ENCODE results near the gene RNH1. TPM values are rescaled to one million over a fixed set of nuclear protein-coding genes. Genes with fewer than 3 reads are reported as not detected.

Gene RNH1
- total and polyA plus RNA-seq, 2 of the 8 experiments (the other 6 are each of a cell fraction or from before 2014, with no cell fraction given) = 48.7 to 49.8 TPM

DNA sequence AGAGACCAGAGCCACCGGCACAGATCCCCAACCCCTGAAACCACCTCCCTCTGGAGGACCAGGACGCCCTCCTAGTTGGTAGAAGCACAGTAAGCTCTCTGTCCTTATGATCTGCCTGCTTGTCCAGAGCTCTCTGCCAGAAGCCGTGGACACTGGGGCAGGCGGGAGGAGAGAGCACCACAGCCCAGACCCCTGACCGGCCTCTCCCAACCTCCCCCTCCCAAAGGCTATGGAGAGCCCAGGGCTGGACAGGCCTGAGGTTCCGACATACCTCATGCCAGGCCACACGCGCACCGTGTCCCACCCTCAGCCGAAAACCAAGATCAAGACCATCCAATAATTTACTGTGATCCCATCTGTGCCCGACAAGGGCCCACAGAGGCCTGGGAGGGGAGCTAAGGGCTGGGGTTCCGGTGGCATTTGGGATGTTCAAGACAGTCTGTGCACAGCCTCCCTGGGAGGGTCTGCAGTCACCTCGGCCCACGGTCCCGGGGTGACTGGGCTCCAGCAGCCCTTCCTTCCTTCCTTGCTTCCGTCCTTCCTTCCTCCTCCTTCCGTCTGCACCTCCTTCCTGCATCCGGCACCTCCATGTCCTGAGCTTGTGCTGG lies 25.0 kb upstream of the RNH1 start:
- 87% methylated on average over 17 of the region's 18 CpGs; no CpG with 5 or more reads in 1 of the 2 experiments for WGBS, 2 experiments (ENCODE audit: extremely low coverage in 1 of 2, insufficient coverage in 1 of 2, insufficient read length in 1 of 2, insufficient replicate concordance in 2 of 2, low coverage in 1 of 2, low lambda C conversion rate in 2 of 2, missing lambda C conversion rate in 1 of 2)
- TF ChIP-seq CTBP2 (IDR thresholded peaks at IDR 0.05; ENCODE audit: borderline replicate concordance, insufficient read depth, insufficient read length, low read length) (no peak), ZNF274 (IDR thresholded peaks at IDR 0.05; ENCODE audit: borderline replicate concordance, extremely low read depth, low read length) (no peak), HDAC2 (IDR thresholded peaks at IDR 0.05; ENCODE audit: borderline replicate concordance in 1 of 2, low read depth in 2 of 2, low read length in 2 of 2) (no peak), ASH2L (IDR thresholded peaks at IDR 0.05; ENCODE audit: low read length) (no peak), EGR1 (IDR thresholded peaks at IDR 0.05; ENCODE audit: borderline replicate concordance, low read depth, low read length) (no peak), POLR2AphosphoS5 (IDR thresholded peaks at IDR 0.05; ENCODE audit: low read depth, low read length) (no peak), GABPA (IDR thresholded peaks at IDR 0.05; ENCODE audit: borderline replicate concordance, insufficient read depth, low read length) (no peak), SP2 (IDR thresholded peaks at IDR 0.05; ENCODE audit: low read length) (no peak)
- TF ChIP-seq, protein P1, sequence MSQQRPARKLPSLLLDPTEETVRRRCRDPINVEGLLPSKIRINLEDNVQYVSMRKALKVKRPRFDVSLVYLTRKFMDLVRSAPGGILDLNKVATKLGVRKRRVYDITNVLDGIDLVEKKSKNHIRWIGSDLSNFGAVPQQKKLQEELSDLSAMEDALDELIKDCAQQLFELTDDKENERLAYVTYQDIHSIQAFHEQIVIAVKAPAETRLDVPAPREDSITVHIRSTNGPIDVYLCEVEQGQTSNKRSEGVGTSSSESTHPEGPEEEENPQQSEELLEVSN (IDR thresholded peaks at IDR 0.05) = no peak
- TF ChIP-seq, protein P2, sequence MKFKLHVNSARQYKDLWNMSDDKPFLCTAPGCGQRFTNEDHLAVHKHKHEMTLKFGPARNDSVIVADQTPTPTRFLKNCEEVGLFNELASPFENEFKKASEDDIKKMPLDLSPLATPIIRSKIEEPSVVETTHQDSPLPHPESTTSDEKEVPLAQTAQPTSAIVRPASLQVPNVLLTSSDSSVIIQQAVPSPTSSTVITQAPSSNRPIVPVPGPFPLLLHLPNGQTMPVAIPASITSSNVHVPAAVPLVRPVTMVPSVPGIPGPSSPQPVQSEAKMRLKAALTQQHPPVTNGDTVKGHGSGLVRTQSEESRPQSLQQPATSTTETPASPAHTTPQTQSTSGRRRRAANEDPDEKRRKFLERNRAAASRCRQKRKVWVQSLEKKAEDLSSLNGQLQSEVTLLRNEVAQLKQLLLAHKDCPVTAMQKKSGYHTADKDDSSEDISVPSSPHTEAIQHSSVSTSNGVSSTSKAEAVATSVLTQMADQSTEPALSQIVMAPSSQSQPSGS (IDR thresholded peaks at IDR 0.05; ENCODE audit: low read length) = no peak

More for the DNA sequence above, 25.0 kb upstream of the RNH1 start:
- Histone ChIP-seq H3K27me3 (replicated peaks in 1 of 4; ENCODE audit: control insufficient read depth in 3 of 4, extremely low read depth in 1 of 4, insufficient read depth in 3 of 4, low read length in 3 of 4) (peaks cover 0 to 7% (median 3%) of the 10 kb centered on the region in 4 experiments; a peak in 5 of 7 replicates), H3K4me3 (ENCODE audit: extremely low read depth in 1 of 4, insufficient read depth in 2 of 4, low read depth in 3 of 4, low read length in 4 of 4) (no peak overlapping the region), H3K79me2 (ENCODE audit: control insufficient read depth in 1 of 2, insufficient read depth in 2 of 2, low read length in 2 of 2) (no peaks in the 10 kb centered on the region), H2BK5ac (ENCODE audit: low read depth, low read length) (no peak overlapping the region), H3K14ac (ENCODE audit: insufficient read length) (no peak overlapping the region), H3K27ac (ENCODE audit: low read depth, low read length) (no peak overlapping the region), H3K18ac (ENCODE audit: extremely low read depth, low read length) (no peak overlapping the region), H3K9me3 (ENCODE audit: insufficient read depth in 2 of 2, low read depth in 1 of 2, low read length in 1 of 2) (no peaks in the 10 kb centered on the region), H4K20me1 (replicated peaks in 1 of 2; ENCODE audit: control insufficient read depth in 1 of 2, insufficient read depth in 2 of 2, low read length in 2 of 2) (peaks cover 7 to 11% of the 10 kb centered on the region in 2 experiments), H3K36me3 (ENCODE audit: control insufficient read depth in 2 of 4, insufficient read depth in 4 of 4, low read length in 3 of 4) (peaks cover 0 to 15% (median 6%) of the 10 kb centered on the region in 4 experiments; a peak in 5 of 8 replicates), H4K91ac (replicated peaks; ENCODE audit: insufficient read length, low read length) (no peak overlapping the region), H3K23ac (ENCODE audit: insufficient read length) (no peak overlapping the region), H2AK5ac (ENCODE audit: low read depth, low read length) (no peak overlapping the region), H3K79me1 (ENCODE audit: low read depth, low read length) (no peaks in the 10 kb centered on the region), H2BK120ac (replicated peaks; ENCODE audit: low read depth, low read length) (no peak overlapping the region), H4K5ac (ENCODE audit: insufficient read length, low read depth, low read length) (no peak overlapping the region), H2BK12ac (ENCODE audit: low read depth, low read length) (no peak overlapping the region), H2BK15ac (ENCODE audit: low read length) (no peak overlapping the region), H3K23me2 (ENCODE audit: low read depth, low read length) (peaks cover 14% of the 10 kb centered on the region; the same call in 1 of the 2 replicates), H3K9ac (replicated peaks in 1 of 4; ENCODE audit: extremely low read depth in 1 of 4, low read depth in 3 of 4, low read length in 3 of 4) (no peak overlapping the region), H3K4ac (replicated peaks; ENCODE audit: insufficient read length, low read depth, low read length) (no peak overlapping the region), H2AFZ (ENCODE audit: low read length) (no peak overlapping the region), H3K56ac (replicated peaks; ENCODE audit: insufficient read length, low read depth, low read length) (no peak overlapping the region), H2BK20ac (ENCODE audit: low read length) (no peak overlapping the region), H3K4me1 (replicated peaks in 1 of 4; ENCODE audit: control insufficient read depth in 3 of 4, insufficient read depth in 4 of 4, low read length in 3 of 4) (peaks cover 0 to 8% (median 3%) of the 10 kb centered on the region in 4 experiments; a peak in 5 of 7 replicates), H3K4me2 (ENCODE audit: insufficient read depth in 1 of 2, low read depth in 2 of 2, low read length in 2 of 2) (no peak overlapping the region), H4K8ac (ENCODE audit: extremely low read depth, insufficient read depth, low read length) (no peak overlapping the region)
- FAIRE-seq = no peak
- no peak for DNase-seq (ENCODE audit: low read depth in 1 of 2, low spot score in 2 of 2)
- POLR2A ChIA-PET (ENCODE audit: partially characterized antibody) = interaction anchor here (0.8 to 1.8 kb wide), 8 partner anchors 13 to 306 kb away, joined by 3 to 8 read pairs (median 4); no protein-coding TSS in a partner anchor
- CTCF ChIA-PET (ENCODE audit: partially characterized antibody) = interaction anchor here (1.4 to 1.5 kb wide), 2 partner anchors 13 to 59 kb away, joined by 3 to 9 read pairs; no protein-coding TSS in a partner anchor

All from H1 (cell line).